GM12892 (cell line): ENCODE results near the gene ADORA2A.

Experiments
- POLR2A ChIP-seq: IDR thresholded peaks from 2 replicates; pipeline ENCODE4 v1.6.1; 2011; ENCODE audit warnings: low read depth, low read length, control low read depth
- POLR2AphosphoS5 ChIP-seq: IDR thresholded peaks from 2 replicates; pipeline ENCODE4 v1.6.1; 2011; ENCODE audit warnings: low read depth, low read length, control low read depth
- TAF1 ChIP-seq: IDR thresholded peaks from 2 replicates; pipeline ENCODE4 v1.6.1; 2011; ENCODE audit warnings: low read depth, mild to moderate bottlenecking, control low read depth, low read length, borderline replicate concordance

GRCh38 chr22:24402460-24403192 lies 24.8 kb upstream of the ADORA2A start:
- TF ChIP-seq POLR2A (0 out of 2 replicates have a peak, but pooled peaks have one; percentile 28), POLR2AphosphoS5 (peak; percentile 41; the same call in 1 of the 2 replicates), TAF1 (no peak)
